ENCODE data around the gene PLEKHA7. TPM values are rescaled to one million over a fixed set of nuclear protein-coding genes. Genes with fewer than 3 reads are reported as not detected.

Gene PLEKHA7
- total RNA-seq, 1 donor from 2014 or later = 77.1 TPM

GRCh38 chr11:16774936-16775613 lies 239.1 kb downstream of the PLEKHA7 start:
- peaks cover 22% of the 10 kb centered on the region for H3K4me1 Mint-ChIP-seq (ENCODE audit: low read depth)
- DNase-seq (ENCODE audit: low spot score, unreplicated experiment) = no peak
- no peak for TF ChIP-seq CTCF (IDR thresholded peaks at IDR 0.05; ENCODE audit: unreplicated experiment)
- peak overlapping the region; percentile 97 for H3K27ac Mint-ChIP-seq
- H3K9me3 Mint-ChIP-seq (ENCODE audit: low read depth) = no peaks in the 10 kb centered on the region
- peaks cover 8% of the 10 kb centered on the region for H3K36me3 Mint-ChIP-seq (ENCODE audit: insufficient read depth)
- H3K27me3 Mint-ChIP-seq = no peaks in the 10 kb centered on the region
- H3K4me3 Mint-ChIP-seq (ENCODE audit: low read depth) = no peak overlapping the region

GRCh38 chr11:16773981-16774935 lies 240.0 kb downstream of the PLEKHA7 start:
- H3K9me3 Mint-ChIP-seq (ENCODE audit: low read depth) = no peaks in the 10 kb centered on the region
- H3K27me3 Mint-ChIP-seq = no peaks in the 10 kb centered on the region
- H3K4me3 Mint-ChIP-seq (ENCODE audit: low read depth) = peak overlapping the region; percentile 10
- H3K4me1 Mint-ChIP-seq (ENCODE audit: low read depth) = peaks cover 22% of the 10 kb centered on the region
- no peak for DNase-seq (ENCODE audit: low spot score, unreplicated experiment)
- TF ChIP-seq CTCF (IDR thresholded peaks at IDR 0.05; ENCODE audit: unreplicated experiment) = no peak
- peaks cover 8% of the 10 kb centered on the region for H3K36me3 Mint-ChIP-seq (ENCODE audit: insufficient read depth)
- peak overlapping the region; percentile 97 for H3K27ac Mint-ChIP-seq

DNA sequence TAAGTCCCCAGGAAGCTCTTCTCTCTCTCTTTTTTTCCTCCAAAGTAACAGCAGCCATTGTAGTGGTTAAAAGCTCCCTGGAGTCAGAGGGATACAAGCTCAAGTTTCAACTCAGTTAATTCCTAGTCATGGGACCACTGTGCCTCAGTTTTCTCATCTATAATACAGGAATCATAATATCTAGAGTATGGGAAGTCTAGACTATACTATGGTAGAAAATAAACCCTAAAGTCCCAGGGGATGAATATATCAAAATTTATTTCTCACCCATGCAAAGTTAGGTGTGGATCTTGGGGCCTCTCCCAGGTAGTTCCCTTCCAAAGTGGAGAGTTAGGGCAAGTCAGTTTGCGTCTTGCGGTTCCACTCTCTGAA lies 242.1 kb downstream of the PLEKHA7 start:
- Mint-ChIP-seq H3K4me1 (ENCODE audit: low read depth) (peaks cover 22% of the 10 kb centered on the region), H3K9me3 (ENCODE audit: low read depth) (no peaks in the 10 kb centered on the region), H3K4me3 (ENCODE audit: low read depth) (no peak overlapping the region), H3K27ac (peak overlapping the region; percentile 25), H3K36me3 (ENCODE audit: insufficient read depth) (peaks cover 4% of the 10 kb centered on the region), H3K27me3 (no peaks in the 10 kb centered on the region)
- no peak for DNase-seq (ENCODE audit: low spot score, unreplicated experiment)
- no peak for TF ChIP-seq CTCF (IDR thresholded peaks at IDR 0.05; ENCODE audit: unreplicated experiment)

- Mint-ChIP-seq H3K4me3 (ENCODE audit: low read depth) (no peak overlapping the region), H3K27ac (peak overlapping the region; percentile 25), H3K27me3 (no peaks in the 10 kb centered on the region), H3K4me1 (ENCODE audit: low read depth) (peaks cover 22% of the 10 kb centered on the region), H3K36me3 (ENCODE audit: insufficient read depth) (peaks cover 2% of the 10 kb centered on the region), H3K9me3 (ENCODE audit: low read depth) (no peaks in the 10 kb centered on the region)
- no peak for TF ChIP-seq CTCF (IDR thresholded peaks at IDR 0.05; ENCODE audit: unreplicated experiment)
- DNase-seq (ENCODE audit: low spot score, unreplicated experiment) = no peak
Measured at GRCh38 chr11:16771350-16772140, 242.7 kb downstream of the PLEKHA7 start.

DNA sequence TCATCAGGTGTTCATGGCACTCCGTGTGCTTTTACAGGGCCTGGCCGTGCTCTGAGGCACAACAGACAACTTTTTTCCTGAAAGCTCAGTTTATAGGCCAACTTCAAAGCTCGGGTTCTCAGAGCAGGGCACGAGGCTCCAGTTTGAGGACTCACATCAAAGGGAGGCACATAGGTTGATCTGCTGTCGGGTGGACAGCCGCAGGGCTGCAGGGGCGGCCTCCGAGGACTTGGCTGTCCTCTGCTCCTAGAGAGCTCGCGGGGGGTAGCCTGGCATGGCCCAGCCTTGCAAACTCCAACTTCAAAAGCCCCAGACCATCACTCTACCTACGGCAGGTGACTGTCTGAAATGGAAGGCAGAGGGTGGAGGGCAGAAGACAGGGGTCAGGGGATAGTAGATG lies 244.2 kb downstream of the PLEKHA7 start:
- Mint-ChIP-seq H3K27me3 (no peaks in the 10 kb centered on the region), H3K4me1 (ENCODE audit: low read depth) (peaks cover 13% of the 10 kb centered on the region), H3K9me3 (ENCODE audit: low read depth) (no peaks in the 10 kb centered on the region), H3K27ac (no peak overlapping the region), H3K36me3 (ENCODE audit: insufficient read depth) (no peaks in the 10 kb centered on the region), H3K4me3 (ENCODE audit: low read depth) (no peak overlapping the region)
- TF ChIP-seq CTCF (IDR thresholded peaks at IDR 0.05; ENCODE audit: unreplicated experiment) = no peak
- no peak for DNase-seq (ENCODE audit: low spot score, unreplicated experiment)
